Prostate gland (tissue), 2 donors: ENCODE measurements around the gene CSN2.

Source experiments
- POLR2AphosphoS5 ChIP-seq: sonication (generic); formaldehyde crosslinking; IDR thresholded peaks from one replicate; pipeline ENCODE4 v1.6.1; 2017; ENCODE audit warnings: antibody characterized with exemption
- TF ChIP-seq, protein P1 (sequence below), 4 experiments: fragments of 200-600 bp in 2 of 4; fragments of 450-650 bp in 2 of 4; sonication (generic) in 2 of 4; IDR thresholded peaks; 1 replicate in 3 of 4; 2 replicates in 1 of 4; pipeline ENCODE4 v1.5.1; 2016 to 2019; ENCODE audit warnings: antibody characterized with exemption in 4 of 4, mild to moderate bottlenecking in 2 of 4, moderate library complexity in 2 of 4

DNA sequence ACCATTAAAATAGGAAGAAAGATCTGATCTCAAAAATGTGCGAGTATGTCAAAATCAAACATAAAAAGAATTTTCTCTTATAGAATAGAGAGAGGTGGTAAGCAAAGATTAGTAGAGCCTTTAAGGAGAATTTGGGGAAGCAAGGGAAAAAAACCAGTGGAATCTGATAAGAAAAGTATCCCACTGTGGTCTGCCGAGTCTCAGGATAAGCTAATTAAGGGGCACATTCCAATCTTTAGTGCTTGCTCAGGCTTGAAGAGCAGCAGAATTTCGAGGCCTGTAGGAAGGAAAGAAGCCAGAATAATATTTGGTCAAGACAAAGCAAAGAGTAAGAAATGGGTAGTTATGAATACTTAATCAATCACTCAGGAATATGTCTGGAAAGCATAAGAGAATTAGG is 43.2 kb upstream of the CSN2 start:
- TF ChIP-seq, protein P1, sequence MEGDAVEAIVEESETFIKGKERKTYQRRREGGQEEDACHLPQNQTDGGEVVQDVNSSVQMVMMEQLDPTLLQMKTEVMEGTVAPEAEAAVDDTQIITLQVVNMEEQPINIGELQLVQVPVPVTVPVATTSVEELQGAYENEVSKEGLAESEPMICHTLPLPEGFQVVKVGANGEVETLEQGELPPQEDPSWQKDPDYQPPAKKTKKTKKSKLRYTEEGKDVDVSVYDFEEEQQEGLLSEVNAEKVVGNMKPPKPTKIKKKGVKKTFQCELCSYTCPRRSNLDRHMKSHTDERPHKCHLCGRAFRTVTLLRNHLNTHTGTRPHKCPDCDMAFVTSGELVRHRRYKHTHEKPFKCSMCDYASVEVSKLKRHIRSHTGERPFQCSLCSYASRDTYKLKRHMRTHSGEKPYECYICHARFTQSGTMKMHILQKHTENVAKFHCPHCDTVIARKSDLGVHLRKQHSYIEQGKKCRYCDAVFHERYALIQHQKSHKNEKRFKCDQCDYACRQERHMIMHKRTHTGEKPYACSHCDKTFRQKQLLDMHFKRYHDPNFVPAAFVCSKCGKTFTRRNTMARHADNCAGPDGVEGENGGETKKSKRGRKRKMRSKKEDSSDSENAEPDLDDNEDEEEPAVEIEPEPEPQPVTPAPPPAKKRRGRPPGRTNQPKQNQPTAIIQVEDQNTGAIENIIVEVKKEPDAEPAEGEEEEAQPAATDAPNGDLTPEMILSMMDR (IDR thresholded peaks at IDR 0.05) = no peak
- no peak for TF ChIP-seq POLR2AphosphoS5
